Measurements from ENCODE around the gene SIL1. TPM values are rescaled to one million over a fixed set of nuclear protein-coding genes. Genes with fewer than 3 reads are reported as not detected.

SIL1 gene
- total and polyA plus RNA-seq, 2 of the 8 experiments (the other 6 are each of a cell fraction or from before 2014, with no cell fraction given): 8.3 to 12.8 TPM

DNA sequence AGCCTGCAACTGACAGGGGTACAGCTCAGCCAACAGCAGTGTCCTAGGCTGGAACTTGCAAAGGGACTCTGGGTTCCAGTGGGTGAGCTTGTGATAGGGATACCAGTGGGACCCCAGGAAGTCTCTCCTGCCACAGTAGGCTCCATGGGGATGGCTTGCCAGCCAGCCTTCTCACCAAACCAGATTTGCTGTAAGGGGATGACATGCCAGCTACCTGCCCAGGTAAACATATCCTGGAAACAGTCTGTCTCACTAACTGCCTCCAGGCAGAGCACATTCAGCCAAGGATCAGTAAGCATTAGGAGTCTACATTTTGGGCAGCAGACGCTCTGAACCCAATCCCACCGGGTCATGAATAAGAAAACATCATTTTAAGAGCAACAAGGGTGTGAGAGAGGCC, 49.9 kb downstream of the SIL1 start:
- Histone ChIP-seq H3K9ac (replicated peaks in 1 of 4; ENCODE audit: extremely low read depth in 1 of 4, low read depth in 3 of 4, low read length in 3 of 4) (no peak overlapping the region), H3K14ac (ENCODE audit: insufficient read length) (no peak overlapping the region), H3K18ac (ENCODE audit: extremely low read depth, low read length) (no peak overlapping the region; the same call in 1 of the 2 replicates), H3K56ac (replicated peaks; ENCODE audit: insufficient read length, low read depth, low read length) (no peak overlapping the region), H2BK12ac (ENCODE audit: low read depth, low read length) (no peak overlapping the region), H2AK5ac (ENCODE audit: low read depth, low read length) (no peak overlapping the region), H2AFZ (ENCODE audit: low read length) (no peak overlapping the region), H4K20me1 (replicated peaks in 1 of 2; ENCODE audit: control insufficient read depth in 1 of 2, insufficient read depth in 2 of 2, low read length in 2 of 2) (no peaks in the 10 kb centered on the region), H3K23ac (ENCODE audit: insufficient read length) (no peak overlapping the region), H2BK120ac (replicated peaks; ENCODE audit: low read depth, low read length) (no peak overlapping the region), H3K9me3 (ENCODE audit: insufficient read depth in 2 of 2, low read depth in 1 of 2, low read length in 1 of 2) (no peaks in the 10 kb centered on the region), H3K27ac (ENCODE audit: low read depth, low read length) (no peak overlapping the region), H3K79me1 (ENCODE audit: low read depth, low read length) (no peaks in the 10 kb centered on the region), H3K4me2 (ENCODE audit: insufficient read depth in 1 of 2, low read depth in 2 of 2, low read length in 2 of 2) (no peak overlapping the region), H3K36me3 (ENCODE audit: control insufficient read depth in 2 of 4, insufficient read depth in 4 of 4, low read length in 3 of 4) (no peaks in the 10 kb centered on the region), H4K91ac (replicated peaks; ENCODE audit: insufficient read length, low read length) (no peak overlapping the region), H4K5ac (ENCODE audit: insufficient read length, low read depth, low read length) (no peak overlapping the region), H3K4ac (replicated peaks; ENCODE audit: insufficient read length, low read depth, low read length) (no peak overlapping the region), H3K79me2 (ENCODE audit: control insufficient read depth in 1 of 2, insufficient read depth in 2 of 2, low read length in 2 of 2) (no peaks in the 10 kb centered on the region), H3K4me1 (replicated peaks in 1 of 4; ENCODE audit: control insufficient read depth in 3 of 4, insufficient read depth in 4 of 4, low read length in 3 of 4) (peaks cover 0 to 4% (median 0%) of the 10 kb centered on the region in 4 experiments; a peak in 1 of 7 replicates), H4K8ac (ENCODE audit: extremely low read depth, insufficient read depth, low read length) (no peak overlapping the region), H3K4me3 (ENCODE audit: extremely low read depth in 1 of 4, insufficient read depth in 2 of 4, low read depth in 3 of 4, low read length in 4 of 4) (no peak overlapping the region), H3K23me2 (ENCODE audit: low read depth, low read length) (no peaks in the 10 kb centered on the region), H2BK5ac (ENCODE audit: low read depth, low read length) (no peak overlapping the region), H3K27me3 (replicated peaks in 1 of 4; ENCODE audit: control insufficient read depth in 3 of 4, extremely low read depth in 1 of 4, insufficient read depth in 3 of 4, low read length in 3 of 4) (no peaks in the 10 kb centered on the region), H2BK20ac (ENCODE audit: low read length) (no peak overlapping the region), H2BK15ac (ENCODE audit: low read length) (no peak overlapping the region)
- WGBS, 2 experiments (ENCODE audit: extremely low coverage in 1 of 2, insufficient coverage in 1 of 2, insufficient read length in 1 of 2, insufficient replicate concordance in 2 of 2, low coverage in 1 of 2, low lambda C conversion rate in 2 of 2, missing lambda C conversion rate in 1 of 2): 87% methylated on average over 2 of the region's 2 CpGs; no CpG with 5 or more reads in 1 of the 2 experiments
- TF ChIP-seq FOSL1 (IDR thresholded peaks at IDR 0.05; ENCODE audit: insufficient read depth, low read depth, low read length) (no peak), SRF (IDR thresholded peaks at IDR 0.05; ENCODE audit: low read depth, low read length) (no peak), NRF1 (IDR thresholded peaks at IDR 0.05; ENCODE audit: low read depth, low read length) (no peak), CHD2 (IDR thresholded peaks at IDR 0.05; ENCODE audit: low read length) (no peak), POLR2A (IDR thresholded peaks at IDR 0.05; ENCODE audit: control extremely low read depth in 1 of 2, low read depth in 2 of 2, low read length in 2 of 2) (no peak), JUND (IDR thresholded peaks at IDR 0.05; ENCODE audit: low read length) (no peak), CBX8 (IDR thresholded peaks at IDR 0.05; ENCODE audit: borderline replicate concordance, low read depth, low read length) (no peak), YY1 (IDR thresholded peaks at IDR 0.05; ENCODE audit: low read depth, low read length) (no peak), BACH1 (IDR thresholded peaks at IDR 0.05; ENCODE audit: low read length) (no peak)
- TF ChIP-seq, protein P1, sequence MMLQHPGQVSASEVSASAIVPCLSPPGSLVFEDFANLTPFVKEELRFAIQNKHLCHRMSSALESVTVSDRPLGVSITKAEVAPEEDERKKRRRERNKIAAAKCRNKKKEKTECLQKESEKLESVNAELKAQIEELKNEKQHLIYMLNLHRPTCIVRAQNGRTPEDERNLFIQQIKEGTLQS (IDR thresholded peaks at IDR 0.05; ENCODE audit: insufficient read depth, low read depth, low read length): no peak
- POLR2A ChIA-PET (ENCODE audit: partially characterized antibody): no interaction called here
- no peak for DNase-seq (ENCODE audit: low read depth in 1 of 2, low spot score in 2 of 2)
- CTCF ChIA-PET (ENCODE audit: partially characterized antibody): interaction anchor here (0.9 to 4.0 kb wide), 6 partner anchors 10 to 433 kb away, joined by 3 to 11 read pairs (median 4); no protein-coding TSS in a partner anchor
- FAIRE-seq: no peak
